ENCODE data around the gene MALRD1. TPM values are rescaled to one million over a fixed set of nuclear protein-coding genes. Genes with fewer than 3 reads are reported as not detected.
A peak's percentile ranks its signal among the peaks of the same experiment; 100 is the strongest.

MALRD1 gene
- total and polyA plus RNA-seq, 2 experiments from 2014 or later, result 17.8 to 52.6 TPM

- Histone ChIP-seq H4K20me1 (ENCODE audit: insufficient read depth, poor library complexity, severe bottlenecking) (no peaks in the 10 kb centered on the region), H3K79me2 (no peaks in the 10 kb centered on the region), H3K9me2 (replicated peaks; ENCODE audit: insufficient read depth) (no peaks in the 10 kb centered on the region), H3K36me3 (replicated peaks; ENCODE audit: insufficient read depth, low read depth) (no peaks in the 10 kb centered on the region), H3K4me2 (no peak overlapping the region), H3K4me1 (ENCODE audit: insufficient read depth) (no peaks in the 10 kb centered on the region), H2AFZ (no peak overlapping the region), H3K27ac (no peak overlapping the region), H3K9me3 (ENCODE audit: low read depth) (no peaks in the 10 kb centered on the region), H3K4me3 (no peak overlapping the region), H3K27me3 (no peaks in the 10 kb centered on the region)
- peak; percentile 46 for DNase-seq (ENCODE audit: low spot score)
- peak; percentile 57 for TF ChIP-seq CTCF (IDR thresholded peaks at IDR 0.05; ENCODE audit: poor library complexity)
- TF ChIP-seq EZH2phosphoT487 (IDR thresholded peaks at IDR 0.05; ENCODE audit: low read depth, severe bottlenecking, unreplicated experiment), result no peak
- no peak for TF ChIP-seq EZH2 (IDR thresholded peaks at IDR 0.05; ENCODE audit: borderline replicate concordance)
Observed at GRCh38 chr10:19412531-19412930, 363.9 kb downstream of the MALRD1 start.

DNA sequence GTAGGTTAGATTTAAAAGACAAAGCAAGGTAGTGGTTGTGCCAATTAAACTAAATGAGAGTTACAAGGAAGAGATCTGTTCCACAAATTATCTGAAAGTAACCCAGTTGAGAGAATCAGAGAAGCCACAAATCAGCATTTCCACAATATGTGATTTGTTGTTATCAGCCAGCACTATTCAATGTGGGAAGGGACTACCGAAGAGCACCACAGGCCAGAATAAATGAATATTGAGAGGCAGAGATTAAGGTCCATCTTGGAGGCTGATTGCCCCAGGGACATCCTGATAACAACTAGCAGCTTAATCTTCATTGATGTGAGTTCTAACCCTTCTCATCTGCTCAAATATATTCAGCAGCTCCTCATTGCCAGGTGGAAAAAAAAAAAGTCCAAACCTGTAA, 367.6 kb downstream of the MALRD1 start:
- H3K4me2 ChIP-seq, result no peak overlapping the region

GRCh38 chr10:19417740-19418139, 369.1 kb downstream of the MALRD1 start:
- Histone ChIP-seq H3K9me3 (ENCODE audit: low read depth) (no peaks in the 10 kb centered on the region), H3K79me2 (no peaks in the 10 kb centered on the region), H3K4me2 (no peak overlapping the region), H4K20me1 (ENCODE audit: insufficient read depth, poor library complexity, severe bottlenecking) (no peaks in the 10 kb centered on the region), H3K4me1 (ENCODE audit: insufficient read depth) (no peaks in the 10 kb centered on the region), H3K36me3 (replicated peaks; ENCODE audit: insufficient read depth, low read depth) (no peaks in the 10 kb centered on the region), H2AFZ (no peak overlapping the region), H3K27me3 (no peaks in the 10 kb centered on the region), H3K9me2 (replicated peaks; ENCODE audit: insufficient read depth) (no peaks in the 10 kb centered on the region), H3K4me3 (no peak overlapping the region), H3K27ac (no peak overlapping the region)
- DNase-seq (ENCODE audit: low spot score), result no peak
- 93% methylated on average over 4 of the region's 4 CpGs for WGBS (ENCODE audit: low lambda C conversion rate, missing lambda C conversion rate)
- TF ChIP-seq EZH2phosphoT487 (IDR thresholded peaks at IDR 0.05; ENCODE audit: low read depth, severe bottlenecking, unreplicated experiment) (no peak), EZH2 (IDR thresholded peaks at IDR 0.05; ENCODE audit: borderline replicate concordance) (no peak), CTCF (IDR thresholded peaks at IDR 0.05; ENCODE audit: poor library complexity) (no peak)

More for the DNA sequence above, 367.6 kb downstream of the MALRD1 start:
- no peaks in the 10 kb centered on the region for H3K9me3 ChIP-seq (ENCODE audit: low read depth)
- H3K4me1 ChIP-seq (ENCODE audit: insufficient read depth), result no peaks in the 10 kb centered on the region
- no peak overlapping the region for H2AFZ ChIP-seq
- H3K36me3 ChIP-seq (replicated peaks; ENCODE audit: insufficient read depth, low read depth), result no peaks in the 10 kb centered on the region
- no peak overlapping the region for H3K27ac ChIP-seq
- H3K4me3 ChIP-seq, result no peak overlapping the region
- H3K79me2 ChIP-seq, result no peaks in the 10 kb centered on the region
- WGBS (ENCODE audit: low lambda C conversion rate, missing lambda C conversion rate), result 13% methylated on average over 1 of the region's 1 CpG
- H3K9me2 ChIP-seq (replicated peaks; ENCODE audit: insufficient read depth), result no peaks in the 10 kb centered on the region
- DNase-seq (ENCODE audit: low spot score), result no peak
- H4K20me1 ChIP-seq (ENCODE audit: insufficient read depth, poor library complexity, severe bottlenecking), result no peaks in the 10 kb centered on the region
- TF ChIP-seq EZH2 (IDR thresholded peaks at IDR 0.05; ENCODE audit: borderline replicate concordance), result no peak
- TF ChIP-seq CTCF (IDR thresholded peaks at IDR 0.05; ENCODE audit: poor library complexity), result no peak
- no peak for TF ChIP-seq EZH2phosphoT487 (IDR thresholded peaks at IDR 0.05; ENCODE audit: low read depth, severe bottlenecking, unreplicated experiment)
- H3K27me3 ChIP-seq, result no peaks in the 10 kb centered on the region

DNA sequence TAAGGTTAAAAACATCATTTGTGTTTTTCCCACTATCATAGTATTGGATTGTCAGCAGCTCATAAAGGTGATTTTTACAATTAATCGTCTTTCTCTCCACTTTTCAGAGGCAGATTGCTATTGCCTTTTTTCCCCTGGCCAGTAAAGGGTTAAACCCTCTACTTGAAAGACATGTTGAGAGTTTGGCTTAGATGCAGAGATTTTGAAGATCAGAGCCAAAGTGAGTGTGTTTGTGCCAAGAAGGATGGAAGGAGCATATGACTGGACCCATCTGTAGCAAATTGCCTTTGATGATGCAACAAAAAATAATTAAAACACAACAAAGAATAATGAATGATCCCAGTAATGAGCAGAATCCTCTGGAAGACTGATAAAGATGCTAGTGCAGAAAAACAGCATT, 373.1 kb downstream of the MALRD1 start:
- H4K20me1 ChIP-seq (ENCODE audit: insufficient read depth, poor library complexity, severe bottlenecking), result no peaks in the 10 kb centered on the region
- H3K27ac ChIP-seq, result no peak overlapping the region
- H3K79me2 ChIP-seq, result no peaks in the 10 kb centered on the region
- TF ChIP-seq EZH2phosphoT487 (IDR thresholded peaks at IDR 0.05; ENCODE audit: low read depth, severe bottlenecking, unreplicated experiment) (no peak), CTCF (IDR thresholded peaks at IDR 0.05; ENCODE audit: poor library complexity) (no peak), EZH2 (IDR thresholded peaks at IDR 0.05; ENCODE audit: borderline replicate concordance) (no peak)
- no peaks in the 10 kb centered on the region for H3K4me1 ChIP-seq (ENCODE audit: insufficient read depth)
- no peaks in the 10 kb centered on the region for H3K9me3 ChIP-seq (ENCODE audit: low read depth)
- no peak overlapping the region for H3K4me3 ChIP-seq
- no peaks in the 10 kb centered on the region for H3K27me3 ChIP-seq
- H3K4me2 ChIP-seq, result no peak overlapping the region
- H3K36me3 ChIP-seq (replicated peaks; ENCODE audit: insufficient read depth, low read depth), result no peaks in the 10 kb centered on the region
- DNase-seq (ENCODE audit: low spot score), result no peak
- H3K9me2 ChIP-seq (replicated peaks; ENCODE audit: insufficient read depth), result no peaks in the 10 kb centered on the region
- 88% methylated on average over 1 of the region's 1 CpG for WGBS (ENCODE audit: low lambda C conversion rate, missing lambda C conversion rate)
- no peak overlapping the region for H2AFZ ChIP-seq
